K562 (cell line): Measurements from ENCODE around the gene RNASEH2C. TPM values are rescaled to one million over a fixed set of nuclear protein-coding genes. Genes with fewer than 3 reads are reported as not detected.

Experiments used
- ATF1 ChIP-seq, 2 experiments: fragments of 450-650 bp in 1 of 2; IDR thresholded peaks; 2 replicates each; pipeline ENCODE4 v1.6.1; 2016; ENCODE audit warnings: missing compliant biosample characterization in 1 of 2, missing genetic modification characterization in 1 of 2
- BMI1 ChIP-seq: fragments of 150-350 bp; IDR thresholded peaks from 2 replicates; pipeline ENCODE4 v1.6.1; 2014; ENCODE audit warnings: low read length
- CEBPB ChIP-seq: fragments of 450-650 bp; IDR thresholded peaks from 2 replicates; pipeline ENCODE4 v1.6.1; 2016; ENCODE audit warnings: missing genetic modification characterization, missing compliant biosample characterization
- DDX20 ChIP-seq: fragments of 450-650 bp; IDR thresholded peaks from 2 replicates; pipeline ENCODE4 v1.6.1; 2016; ENCODE audit warnings: missing genetic modification characterization, low read depth, mild to moderate bottlenecking, missing compliant biosample characterization, moderate library complexity
- KHSRP ChIP-seq: fragments of 450-650 bp; IDR thresholded peaks from 2 replicates; pipeline ENCODE4 v1.6.1; 2017
- MTA2 ChIP-seq: fragments of 450-650 bp; IDR thresholded peaks from 2 replicates; pipeline ENCODE4 v1.6.1; 2016; ENCODE audit warnings: low read depth
- PML ChIP-seq: IDR thresholded peaks from 2 replicates; pipeline ENCODE4 v1.6.1; 2012; ENCODE audit warnings: low read length, inconsistent platforms
- RBM34 ChIP-seq: fragments of 200-400 bp; formaldehyde crosslinking; IDR thresholded peaks from 2 replicates; pipeline ENCODE4 v1.6.1; 2018; ENCODE audit warnings: low read length, borderline replicate concordance; ENCODE audit not compliant: insufficient read depth
- RFX1 ChIP-seq: fragments of 450-650 bp; IDR thresholded peaks from 2 replicates; pipeline ENCODE4 v1.6.1; 2016; ENCODE audit warnings: mild to moderate bottlenecking, moderate library complexity
- RFX7 ChIP-seq: fragments of 250-450 bp; sonication (Bioruptor Pico); IDR thresholded peaks from 2 replicates; pipeline ENCODE4 v1.5.1; 2021; ENCODE audit warnings: mild to moderate bottlenecking
- SMARCE1 ChIP-seq: fragments of 450-650 bp; IDR thresholded peaks from 2 replicates; pipeline ENCODE4 v1.7.1; 2016; ENCODE audit warnings: mild to moderate bottlenecking
- TRIM25 ChIP-seq: fragments of 450-650 bp; IDR thresholded peaks from 2 replicates; pipeline ENCODE4 v1.7.0; 2016; ENCODE audit warnings: borderline replicate concordance
- ZFP1 ChIP-seq: fragments of 450-650 bp; formaldehyde crosslinking; IDR thresholded peaks from 2 replicates; pipeline ENCODE4 v1.4.0; 2020; ENCODE audit warnings: mild to moderate bottlenecking, mixed read lengths
- ZFPM2 ChIP-seq: fragments of 250-450 bp; sonication (Bioruptor Pico); IDR thresholded peaks from 2 replicates; pipeline ENCODE4 v1.5.1; 2022; ENCODE audit warnings: mild to moderate bottlenecking
- ZNF143 ChIP-seq: sonication (generic); formaldehyde crosslinking; IDR thresholded peaks from 2 replicates; pipeline ENCODE4 v1.9.0; 2022; ENCODE audit warnings: mild to moderate bottlenecking, missing genetic modification reagents
- polyA plus RNA-seq, 8 experiments: library from polyadenylated mRNA; depleted of rRNA in 4 of 8; stranded (reverse) in 5 of 8; unstranded in 3 of 8; fragments of >200 nt; fragmentation: Nextera tagmentation in 2 of 8; fragmentation: Illumina TruSeq in 1 of 8; extraction: Ambion mirVana in 2 of 8; extraction: Trizol in 1 of 8; gene quantifications; 2 replicates each; pipeline versions ENCODE4 v1.2.1 to v1.2.3, GENCODE V29; 2011 to 2014; ENCODE audit warnings: inconsistent platforms in 1 of 8, missing spikeins in 1 of 8
- total RNA-seq, 7 experiments: library from RNA; depleted of rRNA in 6 of 7; stranded (reverse); fragments of >200 nt in 6 of 7; fragmentation: Illumina TruSeq in 2 of 7; extraction: Trizol in 2 of 7; gene quantifications; 2 replicates each; pipeline versions ENCODE4 v1.2.1 to v1.2.3, GENCODE V29; 2011 to 2021; ENCODE audit warnings: low replicate concordance in 1 of 7
- TF ChIP-seq, protein P1 (sequence below): fragments of 450-650 bp; IDR thresholded peaks from 2 replicates; pipeline ENCODE4 v1.6.1; 2016
- TF ChIP-seq, protein P2 (sequence below): sonication (generic); formaldehyde crosslinking; IDR thresholded peaks from 2 replicates; pipeline ENCODE4 v1.8.0; 2022; ENCODE audit warnings: missing genetic modification reagents, mild to moderate bottlenecking, moderate library complexity, borderline replicate concordance
- TF ChIP-seq, protein P3 (sequence below): sonication (generic); IDR thresholded peaks from 2 replicates; pipeline ENCODE4 v1.6.1; 2016
- TF ChIP-seq, protein P4 (sequence below), 2 experiments: IDR thresholded peaks; 2 replicates each; pipeline ENCODE4 v1.6.1; 2012; ENCODE audit warnings: improper control_type of control experiment in 2 of 2, low read depth in 2 of 2, low read length in 2 of 2, borderline replicate concordance in 1 of 2

The RNASEH2C gene
- total and polyA plus RNA-seq, 9 of the 15 experiments (the other 6 are each of a cell fraction or from before 2014, with no cell fraction given): 5.4 to 78.2 (median 15.6) TPM

DNA sequence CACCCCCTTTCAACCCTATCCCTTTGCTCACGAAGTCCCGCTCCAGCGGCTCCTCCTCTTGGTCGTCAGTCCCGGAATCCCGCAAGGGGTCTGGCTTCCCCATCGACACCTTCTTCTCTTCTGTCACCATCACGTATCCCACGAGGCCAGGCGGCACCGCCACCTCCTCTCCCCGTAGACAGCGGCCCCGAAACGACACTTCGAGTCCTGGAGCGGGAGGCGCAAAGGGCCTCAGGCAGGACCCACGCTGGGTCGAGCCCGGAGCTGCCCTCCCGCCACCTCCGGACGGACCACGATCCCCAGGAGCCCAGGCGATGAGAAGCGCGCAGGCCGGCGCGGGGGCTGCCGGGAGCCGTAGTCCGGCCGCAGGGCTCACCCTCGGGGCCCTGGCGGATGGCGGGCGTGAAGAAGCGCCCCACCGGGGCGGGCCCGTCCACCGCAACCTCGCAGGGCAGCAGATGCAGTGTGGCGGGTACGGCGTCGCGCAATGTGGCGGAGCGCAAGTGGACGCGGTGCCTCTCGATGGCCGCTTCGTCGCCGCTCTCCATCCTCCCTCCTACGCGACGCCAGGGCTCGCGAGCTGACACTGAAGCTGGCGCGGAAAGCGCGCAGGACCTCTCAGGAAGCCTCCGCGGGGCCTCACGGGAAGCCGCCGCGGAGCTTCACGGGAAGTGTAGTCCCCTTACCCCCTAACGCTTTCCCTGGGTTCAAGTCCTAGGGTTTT is at the start of gene RNASEH2C (continued):
- TF ChIP-seq, protein P1, sequence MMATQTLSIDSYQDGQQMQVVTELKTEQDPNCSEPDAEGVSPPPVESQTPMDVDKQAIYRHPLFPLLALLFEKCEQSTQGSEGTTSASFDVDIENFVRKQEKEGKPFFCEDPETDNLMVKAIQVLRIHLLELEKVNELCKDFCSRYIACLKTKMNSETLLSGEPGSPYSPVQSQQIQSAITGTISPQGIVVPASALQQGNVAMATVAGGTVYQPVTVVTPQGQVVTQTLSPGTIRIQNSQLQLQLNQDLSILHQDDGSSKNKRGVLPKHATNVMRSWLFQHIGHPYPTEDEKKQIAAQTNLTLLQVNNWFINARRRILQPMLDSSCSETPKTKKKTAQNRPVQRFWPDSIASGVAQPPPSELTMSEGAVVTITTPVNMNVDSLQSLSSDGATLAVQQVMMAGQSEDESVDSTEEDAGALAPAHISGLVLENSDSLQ: 0 out of 2 replicates have a peak, but pooled peaks have one; percentile 18
- no peak for TF ChIP-seq ZFPM2
- no peak for TF ChIP-seq RFX7 (CRISPR knock-in tag)
- TF ChIP-seq, protein P2, sequence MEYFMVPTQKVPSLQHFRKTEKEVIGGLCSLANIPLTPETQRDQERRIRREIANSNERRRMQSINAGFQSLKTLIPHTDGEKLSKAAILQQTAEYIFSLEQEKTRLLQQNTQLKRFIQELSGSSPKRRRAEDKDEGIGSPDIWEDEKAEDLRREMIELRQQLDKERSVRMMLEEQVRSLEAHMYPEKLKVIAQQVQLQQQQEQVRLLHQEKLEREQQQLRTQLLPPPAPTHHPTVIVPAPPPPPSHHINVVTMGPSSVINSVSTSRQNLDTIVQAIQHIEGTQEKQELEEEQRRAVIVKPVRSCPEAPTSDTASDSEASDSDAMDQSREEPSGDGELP (CRISPR knock-in tag): peak; percentile 40; the same call in 1 of the 2 replicates
- no peak for TF ChIP-seq DDX20 (tag)
- TF ChIP-seq CEBPB (tag): no peak
- peak; percentile 70 for TF ChIP-seq ATF1 (CRISPR knock-in tag; IDR thresholded peaks at IDR 0.05)
- TF ChIP-seq ATF1 (tag; IDR thresholded peaks at IDR 0.05): peak; percentile 95
- TF ChIP-seq ZNF143 (CRISPR knock-in tag): peak; percentile 89
- TF ChIP-seq ZFP1 (CRISPR knock-in tag): no peak
- TF ChIP-seq RFX1: no peak
- TF ChIP-seq BMI1: no peak
- TF ChIP-seq SMARCE1: no peak
- TF ChIP-seq TRIM25: no peak
- peak; percentile 61 for TF ChIP-seq PML
- TF ChIP-seq, protein P3, sequence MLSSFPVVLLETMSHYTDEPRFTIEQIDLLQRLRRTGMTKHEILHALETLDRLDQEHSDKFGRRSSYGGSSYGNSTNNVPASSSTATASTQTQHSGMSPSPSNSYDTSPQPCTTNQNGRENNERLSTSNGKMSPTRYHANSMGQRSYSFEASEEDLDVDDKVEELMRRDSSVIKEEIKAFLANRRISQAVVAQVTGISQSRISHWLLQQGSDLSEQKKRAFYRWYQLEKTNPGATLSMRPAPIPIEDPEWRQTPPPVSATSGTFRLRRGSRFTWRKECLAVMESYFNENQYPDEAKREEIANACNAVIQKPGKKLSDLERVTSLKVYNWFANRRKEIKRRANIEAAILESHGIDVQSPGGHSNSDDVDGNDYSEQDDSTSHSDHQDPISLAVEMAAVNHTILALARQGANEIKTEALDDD: no peak
- TF ChIP-seq, protein P4, sequence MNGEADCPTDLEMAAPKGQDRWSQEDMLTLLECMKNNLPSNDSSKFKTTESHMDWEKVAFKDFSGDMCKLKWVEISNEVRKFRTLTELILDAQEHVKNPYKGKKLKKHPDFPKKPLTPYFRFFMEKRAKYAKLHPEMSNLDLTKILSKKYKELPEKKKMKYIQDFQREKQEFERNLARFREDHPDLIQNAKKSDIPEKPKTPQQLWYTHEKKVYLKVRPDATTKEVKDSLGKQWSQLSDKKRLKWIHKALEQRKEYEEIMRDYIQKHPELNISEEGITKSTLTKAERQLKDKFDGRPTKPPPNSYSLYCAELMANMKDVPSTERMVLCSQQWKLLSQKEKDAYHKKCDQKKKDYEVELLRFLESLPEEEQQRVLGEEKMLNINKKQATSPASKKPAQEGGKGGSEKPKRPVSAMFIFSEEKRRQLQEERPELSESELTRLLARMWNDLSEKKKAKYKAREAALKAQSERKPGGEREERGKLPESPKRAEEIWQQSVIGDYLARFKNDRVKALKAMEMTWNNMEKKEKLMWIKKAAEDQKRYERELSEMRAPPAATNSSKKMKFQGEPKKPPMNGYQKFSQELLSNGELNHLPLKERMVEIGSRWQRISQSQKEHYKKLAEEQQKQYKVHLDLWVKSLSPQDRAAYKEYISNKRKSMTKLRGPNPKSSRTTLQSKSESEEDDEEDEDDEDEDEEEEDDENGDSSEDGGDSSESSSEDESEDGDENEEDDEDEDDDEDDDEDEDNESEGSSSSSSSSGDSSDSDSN (IDR thresholded peaks at IDR 0.05; ENCODE audit: borderline replicate concordance in 1 of 2, low read depth in 2 of 2, low read length in 2 of 2): no peak; a peak in 1 of 4 replicates
- 0 out of 2 replicates have a peak, but pooled peaks have one; percentile 50 for TF ChIP-seq RBM34
- TF ChIP-seq KHSRP: no peak
- no peak for TF ChIP-seq MTA2
